ENCODE results near the gene SLC6A16.

The SLC6A16 gene

GRCh38 chr19:49287141-49287770, 37.7 kb downstream of the SLC6A16 start:
- Histone ChIP-seq H3K9ac (ENCODE audit: low read length) (no peak overlapping the region), H3K4me2 (ENCODE audit: low read length) (no peak overlapping the region)
- no peak for TF ChIP-seq EZH2phosphoT487 (IDR thresholded peaks at IDR 0.05; ENCODE audit: low read depth)
- TF ChIP-seq CTCF (IDR thresholded peaks at IDR 0.05; ENCODE audit: low read depth, low read length) = no peak

GRCh38 chr19:49282184-49282583, 42.8 kb downstream of the SLC6A16 start:
- TF ChIP-seq CTCF (IDR thresholded peaks at IDR 0.05; ENCODE audit: low read depth, low read length) (no peak), EZH2phosphoT487 (IDR thresholded peaks at IDR 0.05; ENCODE audit: low read depth) (no peak)
- Histone ChIP-seq H2AFZ (ENCODE audit: low read depth, low read length) (no peak overlapping the region), H3K79me2 (ENCODE audit: low read length) (no peaks in the 10 kb centered on the region), H3K9ac (ENCODE audit: low read length) (no peak overlapping the region), H3K27me3 (ENCODE audit: low read depth, low read length) (no peaks in the 10 kb centered on the region), H3K9me3 (ENCODE audit: insufficient read depth, low read length) (no peaks in the 10 kb centered on the region), H3K4me2 (ENCODE audit: low read length) (no peak overlapping the region), H3K4me1 (ENCODE audit: low read length) (no peaks in the 10 kb centered on the region), H3K4me3 (ENCODE audit: low read length) (no peak overlapping the region), H3K27ac (ENCODE audit: low read length) (no peak overlapping the region), H3K36me3 (replicated peaks; ENCODE audit: low read depth, low read length) (no peaks in the 10 kb centered on the region), H4K20me1 (ENCODE audit: insufficient read depth, low read length) (no peaks in the 10 kb centered on the region)

More at GRCh38 chr19:49287141-49287770, 37.7 kb downstream of the SLC6A16 start:
- H2AFZ ChIP-seq (ENCODE audit: low read depth, low read length) = no peak overlapping the region
- no peaks in the 10 kb centered on the region for H3K27me3 ChIP-seq (ENCODE audit: low read depth, low read length)
- H3K9me3 ChIP-seq (ENCODE audit: insufficient read depth, low read length) = no peaks in the 10 kb centered on the region
- no peak overlapping the region for H3K27ac ChIP-seq (ENCODE audit: low read length)
- no peaks in the 10 kb centered on the region for H3K36me3 ChIP-seq (replicated peaks; ENCODE audit: low read depth, low read length)
- H3K79me2 ChIP-seq (ENCODE audit: low read length) = no peaks in the 10 kb centered on the region
- H3K4me1 ChIP-seq (ENCODE audit: low read length) = no peaks in the 10 kb centered on the region
- no peaks in the 10 kb centered on the region for H4K20me1 ChIP-seq (ENCODE audit: insufficient read depth, low read length)
- no peak overlapping the region for H3K4me3 ChIP-seq (ENCODE audit: low read length)

GRCh38 chr19:49272204-49272603, 52.8 kb downstream of the SLC6A16 start:
- no peaks in the 10 kb centered on the region for H3K9me3 ChIP-seq (ENCODE audit: insufficient read depth, low read length)
- no peak overlapping the region for H3K27ac ChIP-seq (ENCODE audit: low read length)
- TF ChIP-seq EZH2phosphoT487 (IDR thresholded peaks at IDR 0.05; ENCODE audit: low read depth) (no peak), CTCF (IDR thresholded peaks at IDR 0.05; ENCODE audit: low read depth, low read length) (no peak)
- H2AFZ ChIP-seq (ENCODE audit: low read depth, low read length) = no peak overlapping the region
- no peak overlapping the region for H3K4me3 ChIP-seq (ENCODE audit: low read length)
- H4K20me1 ChIP-seq (ENCODE audit: insufficient read depth, low read length) = no peaks in the 10 kb centered on the region
- H3K9ac ChIP-seq (ENCODE audit: low read length) = no peak overlapping the region
- H3K4me1 ChIP-seq (ENCODE audit: low read length) = no peaks in the 10 kb centered on the region
- no peak overlapping the region for H3K4me2 ChIP-seq (ENCODE audit: low read length)
- H3K79me2 ChIP-seq (ENCODE audit: low read length) = no peaks in the 10 kb centered on the region
- H3K36me3 ChIP-seq (replicated peaks; ENCODE audit: low read depth, low read length) = no peaks in the 10 kb centered on the region
- H3K27me3 ChIP-seq (ENCODE audit: low read depth, low read length) = no peaks in the 10 kb centered on the region

GRCh38 chr19:49271080-49271753, 53.8 kb downstream of the SLC6A16 start:
- Histone ChIP-seq H3K4me1 (ENCODE audit: low read length) (no peaks in the 10 kb centered on the region), H3K9me3 (ENCODE audit: insufficient read depth, low read length) (no peaks in the 10 kb centered on the region), H3K4me2 (ENCODE audit: low read length) (no peak overlapping the region), H3K79me2 (ENCODE audit: low read length) (no peaks in the 10 kb centered on the region), H3K9ac (ENCODE audit: low read length) (no peak overlapping the region), H3K4me3 (ENCODE audit: low read length) (no peak overlapping the region), H2AFZ (ENCODE audit: low read depth, low read length) (no peak overlapping the region), H3K27me3 (ENCODE audit: low read depth, low read length) (no peaks in the 10 kb centered on the region), H4K20me1 (ENCODE audit: insufficient read depth, low read length) (no peaks in the 10 kb centered on the region), H3K27ac (ENCODE audit: low read length) (no peak overlapping the region), H3K36me3 (replicated peaks; ENCODE audit: low read depth, low read length) (no peaks in the 10 kb centered on the region)
- no peak for TF ChIP-seq EZH2phosphoT487 (IDR thresholded peaks at IDR 0.05; ENCODE audit: low read depth)
- no peak for TF ChIP-seq CTCF (IDR thresholded peaks at IDR 0.05; ENCODE audit: low read depth, low read length)
